ENCODE measurements around the gene ANKRD44. TPM values are rescaled to one million over a fixed set of nuclear protein-coding genes. Genes with fewer than 3 reads are reported as not detected.

Gene ANKRD44
- total RNA-seq, 1 experiment from 2014 or later = 2.4 TPM

- Histone ChIP-seq H3F3A (ENCODE audit: low read length, unreplicated experiment) (no peaks in the 10 kb centered on the region), H3K9ac (ENCODE audit: low read length) (no peak overlapping the region), H3K4me1 (ENCODE audit: insufficient read depth, low read length) (peaks cover 10% of the 10 kb centered on the region), H3K9me3 (ENCODE audit: low read length) (no peaks in the 10 kb centered on the region), H3K4me3 (ENCODE audit: low read length) (no peak overlapping the region), H3K27ac (ENCODE audit: low read length) (no peak overlapping the region), H3K79me2 (ENCODE audit: low read length) (no peaks in the 10 kb centered on the region), H3K27me3 (ENCODE audit: low read length) (no peaks in the 10 kb centered on the region), H3K9me2 (replicated peaks; ENCODE audit: low read length) (no peaks in the 10 kb centered on the region), H4K20me1 (ENCODE audit: low read length) (no peaks in the 10 kb centered on the region), H3K36me3 (ENCODE audit: low read depth, low read length) (no peaks in the 10 kb centered on the region), H3K4me2 (ENCODE audit: low read length) (no peak overlapping the region), H2AFZ (ENCODE audit: low read length) (no peak overlapping the region)
- DNase-seq (no peak), ATAC-seq (no peak)
- TF ChIP-seq CTCF (conservative IDR thresholded peaks at IDR 0.05; ENCODE audit: low read depth, low read length) (no peak), EZH2phosphoT487 (IDR thresholded peaks at IDR 0.05; ENCODE audit: borderline replicate concordance, low read length) (no peak), EZH2 (IDR thresholded peaks at IDR 0.05; ENCODE audit: low read length, unreplicated experiment) (no peak)
- POLR2A ChIA-PET (ENCODE audit: unreplicated experiment) = no interaction called here
- intact Hi-C loops (cut with micrococcal nuclease) = no loop called here
- no TSS peak for BruUV-seq (replicated peaks)
- CTCF ChIA-PET = no interaction called here
Measured at GRCh38 chr2:197297772-197298318, 12.7 kb downstream of the ANKRD44 start.

GRCh38 chr2:197297266-197297665, 13.3 kb downstream of the ANKRD44 start:
- Histone ChIP-seq H3K36me3 (ENCODE audit: low read depth, low read length) (no peaks in the 10 kb centered on the region), H3F3A (ENCODE audit: low read length, unreplicated experiment) (no peaks in the 10 kb centered on the region), H3K27me3 (ENCODE audit: low read length) (no peaks in the 10 kb centered on the region), H3K9ac (ENCODE audit: low read length) (no peak overlapping the region), H3K27ac (ENCODE audit: low read length) (no peak overlapping the region), H3K4me3 (ENCODE audit: low read length) (no peak overlapping the region), H2AFZ (ENCODE audit: low read length) (no peak overlapping the region), H4K20me1 (ENCODE audit: low read length) (no peaks in the 10 kb centered on the region), H3K4me1 (ENCODE audit: insufficient read depth, low read length) (peaks cover 16% of the 10 kb centered on the region), H3K9me3 (ENCODE audit: low read length) (no peaks in the 10 kb centered on the region), H3K79me2 (ENCODE audit: low read length) (no peaks in the 10 kb centered on the region), H3K9me2 (replicated peaks; ENCODE audit: low read length) (no peaks in the 10 kb centered on the region), H3K4me2 (ENCODE audit: low read length) (no peak overlapping the region)
- DNase-seq = no peak
- no TSS peak for BruUV-seq (replicated peaks)
- TF ChIP-seq EZH2phosphoT487 (IDR thresholded peaks at IDR 0.05; ENCODE audit: borderline replicate concordance, low read length) = no peak
- no peak for TF ChIP-seq EZH2 (IDR thresholded peaks at IDR 0.05; ENCODE audit: low read length, unreplicated experiment)
- TF ChIP-seq CTCF (conservative IDR thresholded peaks at IDR 0.05; ENCODE audit: low read depth, low read length) = no peak
- ChIA-PET POLR2A (ENCODE audit: unreplicated experiment) (no interaction called here), CTCF (no interaction called here)
- intact Hi-C loops (cut with micrococcal nuclease) = no loop called here
- ATAC-seq = no peak

- BruUV-seq (replicated peaks) = no TSS peak
Measured at GRCh38 chr2:197296835-197297234, 13.7 kb downstream of the ANKRD44 start.

More at GRCh38 chr2:197296835-197297234, 13.7 kb downstream of the ANKRD44 start:
- no peaks in the 10 kb centered on the region for H3K27me3 ChIP-seq (ENCODE audit: low read length)
- no peak overlapping the region for H3K4me2 ChIP-seq (ENCODE audit: low read length)
- no peaks in the 10 kb centered on the region for H3F3A ChIP-seq (ENCODE audit: low read length, unreplicated experiment)
- intact Hi-C loops (cut with micrococcal nuclease) = no loop called here
- CTCF ChIA-PET = no interaction called here
- POLR2A ChIA-PET (ENCODE audit: unreplicated experiment) = no interaction called here
- H3K4me3 ChIP-seq (ENCODE audit: low read length) = no peak overlapping the region
- no peak overlapping the region for H3K9ac ChIP-seq (ENCODE audit: low read length)
- no peaks in the 10 kb centered on the region for H4K20me1 ChIP-seq (ENCODE audit: low read length)
- no peak for TF ChIP-seq EZH2 (IDR thresholded peaks at IDR 0.05; ENCODE audit: low read length, unreplicated experiment)
- TF ChIP-seq CTCF (conservative IDR thresholded peaks at IDR 0.05; ENCODE audit: low read depth, low read length) = no peak
- TF ChIP-seq EZH2phosphoT487 (IDR thresholded peaks at IDR 0.05; ENCODE audit: borderline replicate concordance, low read length) = no peak
- no peak for DNase-seq
- ATAC-seq = no peak
- H2AFZ ChIP-seq (ENCODE audit: low read length) = no peak overlapping the region
- peaks cover 16% of the 10 kb centered on the region for H3K4me1 ChIP-seq (ENCODE audit: insufficient read depth, low read length)
- no peaks in the 10 kb centered on the region for H3K9me3 ChIP-seq (ENCODE audit: low read length)
- H3K9me2 ChIP-seq (replicated peaks; ENCODE audit: low read length) = no peaks in the 10 kb centered on the region
- H3K27ac ChIP-seq (ENCODE audit: low read length) = no peak overlapping the region
- H3K79me2 ChIP-seq (ENCODE audit: low read length) = no peaks in the 10 kb centered on the region
- H3K36me3 ChIP-seq (ENCODE audit: low read depth, low read length) = no peaks in the 10 kb centered on the region

All from PC-3 (cell line).